GM19463 (cell line): ENCODE measurements around the gene CFAP100.

Experiments used
- ATAC-seq: cut with Tn5 transposase; IDR thresholded peaks from one replicate; pipeline ENCODE4 v1.9.1; 2021; ENCODE audit warnings: mild to moderate bottlenecking, moderate library complexity; ENCODE audit not compliant: unreplicated experiment

CFAP100 gene

GRCh38 chr3:126356373-126357264 is 38.1 kb upstream of the CFAP100 start:
- no peak for ATAC-seq

- peak; percentile 95 for ATAC-seq
Measured at GRCh38 chr3:126357295-126358037, 37.2 kb upstream of the CFAP100 start, which contains the start of gene KLF15. KLF15 (minus strand) TSS chr3:126357408; CDS start chr3:126352922, 4,486 bp downstream.

- ATAC-seq = no peak
Measured at GRCh38 chr3:126358038-126358815, 36.5 kb upstream of the CFAP100 start.

GRCh38 chr3:126358816-126359181 is 35.9 kb upstream of the CFAP100 start:
- no peak for ATAC-seq

GRCh38 chr3:126360046-126360713 is 34.5 kb upstream of the CFAP100 start:
- ATAC-seq = no peak

- no peak for ATAC-seq
Measured at GRCh38 chr3:126360714-126361060, 34.0 kb upstream of the CFAP100 start.

- no peak for ATAC-seq
Measured at GRCh38 chr3:126361211-126361610, 33.5 kb upstream of the CFAP100 start.

GRCh38 chr3:126364130-126364695 is 30.5 kb upstream of the CFAP100 start:
- ATAC-seq = no peak

- ATAC-seq = peak; percentile 62
Measured at GRCh38 chr3:126364731-126365301, 29.9 kb upstream of the CFAP100 start.

- ATAC-seq = no peak
Measured at GRCh38 chr3:126365351-126366277, 29.1 kb upstream of the CFAP100 start.

- no peak for ATAC-seq
Measured at GRCh38 chr3:126367316-126367805, 27.3 kb upstream of the CFAP100 start.

GRCh38 chr3:126369490-126369889 is 25.2 kb upstream of the CFAP100 start:
- no peak for ATAC-seq

- ATAC-seq = no peak
Measured at GRCh38 chr3:126370055-126370454, 24.7 kb upstream of the CFAP100 start.

GRCh38 chr3:126370606-126371005 is 24.1 kb upstream of the CFAP100 start:
- ATAC-seq = no peak

- ATAC-seq = no peak
Measured at GRCh38 chr3:126371096-126371705, 23.5 kb upstream of the CFAP100 start.

- no peak for ATAC-seq
Measured at GRCh38 chr3:126372413-126373145, 22.1 kb upstream of the CFAP100 start.

GRCh38 chr3:126373146-126373613 is 21.5 kb upstream of the CFAP100 start:
- ATAC-seq = no peak
